IMR-90 (cell line): ENCODE measurements around the gene IGFBPL1.

Experiments used
- POLR2A ChIP-seq: IDR thresholded peaks from 2 replicates; pipeline ENCODE4 v1.6.1; 2012; ENCODE audit warnings: mild to moderate bottlenecking, low read depth, low read length
- RCOR1 ChIP-seq: IDR thresholded peaks from 2 replicates; pipeline ENCODE4 v1.6.1; 2012; ENCODE audit warnings: mild to moderate bottlenecking, low read length, improper control_type of control experiment; ENCODE audit not compliant: insufficient replicate concordance
- TF ChIP-seq, protein P1 (sequence below): conservative IDR thresholded peaks from 2 replicates; pipeline ENCODE4 v1.5.1; 2012; ENCODE audit warnings: mild to moderate bottlenecking, low read depth, low read length, improper control_type of control experiment

- TF ChIP-seq, protein P1, sequence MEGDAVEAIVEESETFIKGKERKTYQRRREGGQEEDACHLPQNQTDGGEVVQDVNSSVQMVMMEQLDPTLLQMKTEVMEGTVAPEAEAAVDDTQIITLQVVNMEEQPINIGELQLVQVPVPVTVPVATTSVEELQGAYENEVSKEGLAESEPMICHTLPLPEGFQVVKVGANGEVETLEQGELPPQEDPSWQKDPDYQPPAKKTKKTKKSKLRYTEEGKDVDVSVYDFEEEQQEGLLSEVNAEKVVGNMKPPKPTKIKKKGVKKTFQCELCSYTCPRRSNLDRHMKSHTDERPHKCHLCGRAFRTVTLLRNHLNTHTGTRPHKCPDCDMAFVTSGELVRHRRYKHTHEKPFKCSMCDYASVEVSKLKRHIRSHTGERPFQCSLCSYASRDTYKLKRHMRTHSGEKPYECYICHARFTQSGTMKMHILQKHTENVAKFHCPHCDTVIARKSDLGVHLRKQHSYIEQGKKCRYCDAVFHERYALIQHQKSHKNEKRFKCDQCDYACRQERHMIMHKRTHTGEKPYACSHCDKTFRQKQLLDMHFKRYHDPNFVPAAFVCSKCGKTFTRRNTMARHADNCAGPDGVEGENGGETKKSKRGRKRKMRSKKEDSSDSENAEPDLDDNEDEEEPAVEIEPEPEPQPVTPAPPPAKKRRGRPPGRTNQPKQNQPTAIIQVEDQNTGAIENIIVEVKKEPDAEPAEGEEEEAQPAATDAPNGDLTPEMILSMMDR, result no peak
- TF ChIP-seq POLR2A, result no peak
- no peak for TF ChIP-seq RCOR1
Measured at GRCh38 chr9:38401994-38402393, 22.3 kb downstream of the IGFBPL1 start.
